Measurements from ENCODE around the gene FBLN5.

FBLN5 gene

GRCh38 chr14:91884664-91885063, 62.8 kb downstream of the FBLN5 start:
- TF ChIP-seq, protein P1, sequence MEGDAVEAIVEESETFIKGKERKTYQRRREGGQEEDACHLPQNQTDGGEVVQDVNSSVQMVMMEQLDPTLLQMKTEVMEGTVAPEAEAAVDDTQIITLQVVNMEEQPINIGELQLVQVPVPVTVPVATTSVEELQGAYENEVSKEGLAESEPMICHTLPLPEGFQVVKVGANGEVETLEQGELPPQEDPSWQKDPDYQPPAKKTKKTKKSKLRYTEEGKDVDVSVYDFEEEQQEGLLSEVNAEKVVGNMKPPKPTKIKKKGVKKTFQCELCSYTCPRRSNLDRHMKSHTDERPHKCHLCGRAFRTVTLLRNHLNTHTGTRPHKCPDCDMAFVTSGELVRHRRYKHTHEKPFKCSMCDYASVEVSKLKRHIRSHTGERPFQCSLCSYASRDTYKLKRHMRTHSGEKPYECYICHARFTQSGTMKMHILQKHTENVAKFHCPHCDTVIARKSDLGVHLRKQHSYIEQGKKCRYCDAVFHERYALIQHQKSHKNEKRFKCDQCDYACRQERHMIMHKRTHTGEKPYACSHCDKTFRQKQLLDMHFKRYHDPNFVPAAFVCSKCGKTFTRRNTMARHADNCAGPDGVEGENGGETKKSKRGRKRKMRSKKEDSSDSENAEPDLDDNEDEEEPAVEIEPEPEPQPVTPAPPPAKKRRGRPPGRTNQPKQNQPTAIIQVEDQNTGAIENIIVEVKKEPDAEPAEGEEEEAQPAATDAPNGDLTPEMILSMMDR (IDR thresholded peaks at IDR 0.05; ENCODE audit: extremely low read depth, insufficient read depth, missing control alignments): no peak
- in situ Hi-C loops (cut with MboI; ENCODE audit: low pct_unique_long_range_greater_than_20kb, low sequenced_read_pairs, unreplicated experiment): no loop called here
- DNase-seq (ENCODE audit: low spot score): no peak

DNA sequence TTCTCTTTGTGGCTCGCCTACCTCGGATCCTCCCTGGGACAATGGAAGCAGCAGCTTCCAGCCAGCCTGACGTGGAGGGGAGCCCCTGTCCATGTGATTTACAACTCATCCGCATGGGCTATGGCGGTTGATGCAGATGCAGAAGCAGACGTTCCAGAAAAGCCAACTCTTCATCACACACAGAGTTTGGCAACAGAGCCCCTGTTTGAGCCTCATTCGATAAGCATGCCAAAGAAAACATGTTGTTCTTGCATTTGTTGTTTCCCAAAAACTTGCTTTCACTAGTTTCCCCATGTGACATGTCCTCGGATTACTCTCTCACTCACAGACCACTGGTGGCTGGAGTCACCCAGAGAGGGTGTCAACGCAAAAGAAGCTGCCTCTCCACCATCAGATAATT, 63.7 kb downstream of the FBLN5 start:
- TF ChIP-seq, protein P1 (IDR thresholded peaks at IDR 0.05; ENCODE audit: extremely low read depth, insufficient read depth, missing control alignments): no peak
- in situ Hi-C loops (cut with MboI; ENCODE audit: low pct_unique_long_range_greater_than_20kb, low sequenced_read_pairs, unreplicated experiment): no loop called here
- no peak for DNase-seq (ENCODE audit: low spot score)

DNA sequence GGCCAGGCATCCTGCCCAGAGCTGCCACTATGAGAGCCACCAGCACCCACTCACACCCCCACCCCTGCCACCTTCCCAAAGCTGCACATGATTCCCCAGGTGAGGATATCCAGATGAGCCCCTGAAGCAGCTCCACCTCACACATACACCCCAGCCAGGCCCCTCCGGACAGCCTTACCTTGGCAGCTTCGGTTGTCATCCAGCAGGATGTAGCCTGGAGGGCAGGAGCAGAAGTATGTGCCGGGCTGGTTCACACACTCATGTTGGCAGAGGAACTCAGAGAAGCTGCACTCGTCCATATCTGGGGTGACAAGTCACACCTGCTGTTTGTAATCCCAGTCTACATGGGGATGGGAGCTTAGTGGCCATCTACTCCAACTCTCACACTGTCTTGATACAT, 64.7 kb downstream of the FBLN5 start:
- DNase-seq (ENCODE audit: low spot score): no peak
- in situ Hi-C loops (cut with MboI; ENCODE audit: low pct_unique_long_range_greater_than_20kb, low sequenced_read_pairs, unreplicated experiment): no loop called here
- TF ChIP-seq, protein P1 (IDR thresholded peaks at IDR 0.05; ENCODE audit: extremely low read depth, insufficient read depth, missing control alignments): no peak

- TF ChIP-seq, protein P1 (IDR thresholded peaks at IDR 0.05; ENCODE audit: extremely low read depth, insufficient read depth, missing control alignments): no peak
- in situ Hi-C loops (cut with MboI; ENCODE audit: low pct_unique_long_range_greater_than_20kb, low sequenced_read_pairs, unreplicated experiment): no loop called here
- no peak for DNase-seq (ENCODE audit: low spot score)
Observed at GRCh38 chr14:91882369-91882768, 65.1 kb downstream of the FBLN5 start.

DNA sequence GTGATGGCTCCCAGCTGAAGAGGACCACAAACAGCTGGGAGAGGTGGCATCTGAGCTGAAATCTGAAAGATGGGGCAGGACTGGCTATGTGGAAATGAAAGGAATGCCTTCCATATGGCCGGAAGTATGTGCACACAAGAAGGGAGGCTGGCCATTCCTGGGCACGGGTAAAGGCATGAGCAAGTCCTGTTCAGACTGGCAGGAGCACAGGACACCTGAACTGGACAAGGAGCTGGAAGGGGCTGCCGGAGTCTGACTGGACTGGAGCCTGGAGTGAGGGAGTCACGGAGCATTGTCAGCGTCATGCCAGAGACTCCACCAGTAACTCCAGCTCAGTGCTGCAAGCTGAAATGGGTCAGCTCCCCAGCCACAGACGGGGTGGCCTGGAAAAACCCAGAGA, 68.3 kb downstream of the FBLN5 start:
- no peak for DNase-seq (ENCODE audit: low spot score)
- TF ChIP-seq, protein P1 (IDR thresholded peaks at IDR 0.05; ENCODE audit: extremely low read depth, insufficient read depth, missing control alignments): no peak
- in situ Hi-C loops (cut with MboI; ENCODE audit: low pct_unique_long_range_greater_than_20kb, low sequenced_read_pairs, unreplicated experiment): no loop called here

- in situ Hi-C loops (cut with MboI; ENCODE audit: low pct_unique_long_range_greater_than_20kb, low sequenced_read_pairs, unreplicated experiment): no loop called here
- no peak for DNase-seq (ENCODE audit: low spot score)
- TF ChIP-seq, protein P1 (IDR thresholded peaks at IDR 0.05; ENCODE audit: extremely low read depth, insufficient read depth, missing control alignments): no peak
Observed at GRCh38 chr14:91878274-91878673, 69.2 kb downstream of the FBLN5 start.

DNA sequence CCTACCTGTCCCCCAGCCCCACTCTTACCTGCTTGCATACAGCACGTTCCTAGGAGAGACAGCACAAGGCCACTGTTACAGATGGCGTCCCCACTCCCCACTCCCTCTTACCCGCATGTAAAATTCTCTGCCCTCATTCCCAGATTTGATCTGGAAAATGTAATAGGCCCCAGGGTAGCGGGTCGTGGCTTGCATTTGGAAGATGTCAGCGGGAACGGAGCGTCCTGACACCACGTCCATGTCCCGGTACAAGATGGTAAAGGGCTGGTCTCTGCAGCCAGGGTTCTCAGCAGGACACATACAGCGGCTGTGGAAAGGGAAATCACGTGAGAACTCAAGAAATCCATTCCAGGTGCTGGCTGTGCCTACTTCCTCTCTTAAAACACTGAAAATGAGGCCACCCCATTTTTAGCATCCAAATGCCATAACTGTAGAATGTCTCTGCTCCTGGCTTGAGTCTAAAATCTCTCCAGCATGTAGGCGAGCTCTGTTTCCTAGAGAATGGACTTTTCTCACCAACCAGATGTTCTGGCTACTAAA, 70.0 kb downstream of the FBLN5 start:
- TF ChIP-seq, protein P1 (IDR thresholded peaks at IDR 0.05; ENCODE audit: extremely low read depth, insufficient read depth, missing control alignments): no peak
- in situ Hi-C loops (cut with MboI; ENCODE audit: low pct_unique_long_range_greater_than_20kb, low sequenced_read_pairs, unreplicated experiment): no loop called here
- DNase-seq (ENCODE audit: low spot score): no peak
